ENCODE measurements around the gene SNORC.
"Not testable (repeated sequence)": the region's sequence is repeated elsewhere in the genome, so short reads cannot be mapped to it uniquely, and the experiment has no call there.

SNORC gene

GRCh38 chr2:232870018-232870765 is at the start of gene SNORC:
SNORC (plus strand) TSS chr2:232870264; CDS start chr2:232870342, 78 bp downstream.
- DNase-seq (ENCODE audit: low read depth), result no peak

GRCh38 chr2:232829988-232830387 is 40.1 kb upstream of the SNORC start:
- no peak for DNase-seq (ENCODE audit: low read depth)

GRCh38 chr2:232831496-232831895 is 38.6 kb upstream of the SNORC start:
- DNase-seq (ENCODE audit: low read depth), result no peak

- no peak for DNase-seq (ENCODE audit: low read depth)
Measured at GRCh38 chr2:232833830-232834229, 36.2 kb upstream of the SNORC start.

- DNase-seq (ENCODE audit: low read depth), result no peak
Measured at GRCh38 chr2:232835687-232836208, 34.3 kb upstream of the SNORC start.

- no peak for DNase-seq (ENCODE audit: low read depth)
Measured at GRCh38 chr2:232836934-232837333, 33.1 kb upstream of the SNORC start.

GRCh38 chr2:232838406-232838874 is 31.6 kb upstream of the SNORC start:
- DNase-seq (ENCODE audit: low read depth), result no peak

GRCh38 chr2:232839411-232840079 is 30.5 kb upstream of the SNORC start:
- no peak for DNase-seq (ENCODE audit: low read depth)

GRCh38 chr2:232842689-232843088 is 27.4 kb upstream of the SNORC start:
- DNase-seq (ENCODE audit: low read depth), result no peak

GRCh38 chr2:232843834-232844233 is 26.2 kb upstream of the SNORC start:
- DNase-seq (ENCODE audit: low read depth), result no peak

GRCh38 chr2:232846055-232846454 is 24.0 kb upstream of the SNORC start:
- no peak for DNase-seq (ENCODE audit: low read depth)

GRCh38 chr2:232850039-232850438 is 20.0 kb upstream of the SNORC start:
- no peak for DNase-seq (ENCODE audit: low read depth)

- DNase-seq (ENCODE audit: low read depth), result not testable (repeated sequence)
Measured at GRCh38 chr2:232852081-232852480, 18.0 kb upstream of the SNORC start.

- no peak for DNase-seq (ENCODE audit: low read depth)
Measured at GRCh38 chr2:232852676-232853075, 17.4 kb upstream of the SNORC start.

GRCh38 chr2:232854082-232854481 is 16.0 kb upstream of the SNORC start:
- peak; percentile 14 for DNase-seq (ENCODE audit: low read depth)

GRCh38 chr2:232857158-232857563 is 12.9 kb upstream of the SNORC start:
- no peak for DNase-seq (ENCODE audit: low read depth)

GRCh38 chr2:232859385-232859916 is 10.6 kb upstream of the SNORC start:
- DNase-seq (ENCODE audit: low read depth), result no peak

- DNase-seq (ENCODE audit: low read depth), result no peak
Measured at GRCh38 chr2:232860593-232861241, 9.3 kb upstream of the SNORC start.

GRCh38 chr2:232861353-232861752 is 8.7 kb upstream of the SNORC start:
- DNase-seq (ENCODE audit: low read depth), result no peak

- DNase-seq (ENCODE audit: low read depth), result no peak
Measured at GRCh38 chr2:232863996-232864395, 6.1 kb upstream of the SNORC start.

GRCh38 chr2:232865165-232865564 is 4.9 kb upstream of the SNORC start:
- DNase-seq (ENCODE audit: low read depth), result no peak

- DNase-seq (ENCODE audit: low read depth), result no peak
Measured at GRCh38 chr2:232866104-232866503, 4.0 kb upstream of the SNORC start.
